D341Med (cell line): ENCODE measurements around the gene LRRC37A2.
"Not testable (repeated sequence)": the region's sequence is repeated elsewhere in the genome, so short reads cannot be mapped to it uniquely, and the experiment has no call there.

Source experiments
- DNase-seq: peaks from one replicate; pipeline ENCODE4 v3.0.0; 2012; ENCODE audit warnings: low spot score

Gene LRRC37A2

DNA sequence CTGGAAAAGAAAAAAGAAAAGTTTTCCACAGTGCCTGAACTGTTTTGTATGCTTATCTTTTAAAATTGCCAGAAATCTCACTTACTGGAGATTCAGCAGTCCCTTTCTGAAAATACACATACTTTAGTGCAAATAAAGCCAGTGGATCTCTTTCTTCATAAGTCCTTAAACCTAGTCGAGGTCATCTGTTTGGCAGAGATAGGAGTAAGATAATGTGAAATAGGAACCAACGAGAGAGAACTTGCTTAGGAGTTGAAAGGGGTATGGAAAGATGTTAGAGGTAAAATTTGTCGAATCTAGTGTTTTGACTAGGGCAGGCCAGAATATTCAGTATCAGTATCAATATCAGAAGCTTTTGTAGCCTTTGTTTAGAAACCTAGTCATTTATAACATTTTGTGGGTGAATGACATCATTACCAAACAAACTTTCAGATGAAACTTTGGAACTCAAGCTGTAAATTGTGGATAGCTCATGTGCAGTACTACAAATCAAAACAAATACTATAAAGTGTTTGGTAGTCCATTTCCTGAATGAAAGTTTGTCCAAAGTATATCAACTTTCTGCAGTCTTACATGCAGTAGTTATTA lies 86.2 kb downstream of the LRRC37A2 start:
- DNase-seq, result not testable (repeated sequence)

DNA sequence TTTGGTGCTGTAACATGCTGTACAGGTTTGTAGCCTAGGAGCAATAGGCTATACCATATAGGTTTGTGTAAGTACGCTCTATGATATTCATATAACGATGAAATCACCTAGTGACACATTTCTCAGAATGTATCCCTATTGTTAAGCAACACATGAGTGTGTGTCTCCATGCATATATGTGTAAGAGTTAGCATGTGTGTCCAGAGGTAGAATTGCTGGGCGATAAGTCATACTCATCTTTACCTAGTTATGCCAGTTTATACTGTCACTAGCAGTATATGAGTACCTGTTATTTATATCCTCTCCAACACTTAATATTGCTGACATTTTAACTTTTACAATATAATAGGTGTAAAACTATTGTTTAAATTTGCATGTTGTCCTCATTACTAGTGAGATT lies 88.5 kb downstream of the LRRC37A2 start:
- not testable (repeated sequence) for DNase-seq

DNA sequence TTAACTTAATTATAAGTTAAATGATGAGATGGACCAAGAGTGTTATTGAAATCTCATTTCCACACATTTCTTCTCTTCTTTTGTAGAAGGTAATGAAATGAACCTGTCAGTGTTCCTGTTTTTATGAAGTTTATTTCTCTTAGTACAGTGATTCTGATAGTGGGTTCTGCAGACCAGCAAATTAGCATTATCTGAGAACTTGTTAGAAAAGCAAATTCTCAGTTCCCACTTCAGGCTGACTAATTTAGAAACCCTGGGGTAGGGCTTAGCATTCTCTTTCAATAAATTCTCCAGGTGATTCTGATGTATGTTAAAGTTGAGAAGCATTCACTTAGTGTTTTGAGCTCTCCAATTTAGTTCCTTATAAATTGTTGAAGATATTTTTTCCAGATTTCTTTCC lies 90.9 kb downstream of the LRRC37A2 start:
- not testable (repeated sequence) for DNase-seq
